ENCODE data around the gene SERPINA1.
"Not testable (repeated sequence)": the region's sequence is repeated elsewhere in the genome, so short reads cannot be mapped to it uniquely, and the experiment has no call there.

The SERPINA1 gene

GRCh38 chr14:94362614-94363133 is 25.7 kb downstream of the SERPINA1 start:
- no peaks in the 10 kb centered on the region for H3K4me1 ChIP-seq (ENCODE audit: control insufficient read depth, insufficient read depth, low read length, poor library complexity, severe bottlenecking)
- no peak overlapping the region for H3K4me3 ChIP-seq (ENCODE audit: insufficient read depth, low read depth, low read length, poor library complexity, severe bottlenecking)
- no peaks in the 10 kb centered on the region for H3K27me3 ChIP-seq (replicated peaks; ENCODE audit: control insufficient read depth, insufficient read depth, low read length, poor library complexity, severe bottlenecking)
- H3K9me3 ChIP-seq (ENCODE audit: control insufficient read depth, low read length), result no peaks in the 10 kb centered on the region
- DNase-seq, result no peak
- H3K27ac ChIP-seq (ENCODE audit: insufficient read depth, low read length, poor library complexity, severe bottlenecking), result no peak overlapping the region
- no peaks in the 10 kb centered on the region for H3K36me3 ChIP-seq (ENCODE audit: control insufficient read depth, insufficient read depth, low read length)

- Histone ChIP-seq H3K36me3 (ENCODE audit: control insufficient read depth, insufficient read depth, low read length) (no peaks in the 10 kb centered on the region), H3K4me3 (ENCODE audit: insufficient read depth, low read depth, low read length, poor library complexity, severe bottlenecking) (no peak overlapping the region)
- no peak for DNase-seq
Measured at GRCh38 chr14:94361682-94362081, 26.7 kb downstream of the SERPINA1 start.

GRCh38 chr14:94360945-94361565 is 27.3 kb downstream of the SERPINA1 start:
- Histone ChIP-seq H3K4me1 (ENCODE audit: control insufficient read depth, insufficient read depth, low read length, poor library complexity, severe bottlenecking) (no peaks in the 10 kb centered on the region), H3K9me3 (ENCODE audit: control insufficient read depth, low read length) (no peaks in the 10 kb centered on the region), H3K36me3 (ENCODE audit: control insufficient read depth, insufficient read depth, low read length) (no peaks in the 10 kb centered on the region), H3K27me3 (replicated peaks; ENCODE audit: control insufficient read depth, insufficient read depth, low read length, poor library complexity, severe bottlenecking) (no peaks in the 10 kb centered on the region), H3K4me3 (ENCODE audit: insufficient read depth, low read depth, low read length, poor library complexity, severe bottlenecking) (no peak overlapping the region), H3K27ac (ENCODE audit: insufficient read depth, low read length, poor library complexity, severe bottlenecking) (no peak overlapping the region)
- no peak for DNase-seq

More at GRCh38 chr14:94361682-94362081, 26.7 kb downstream of the SERPINA1 start:
- H3K9me3 ChIP-seq (ENCODE audit: control insufficient read depth, low read length), result no peaks in the 10 kb centered on the region
- no peak overlapping the region for H3K27ac ChIP-seq (ENCODE audit: insufficient read depth, low read length, poor library complexity, severe bottlenecking)
- no peaks in the 10 kb centered on the region for H3K27me3 ChIP-seq (replicated peaks; ENCODE audit: control insufficient read depth, insufficient read depth, low read length, poor library complexity, severe bottlenecking)
- H3K4me1 ChIP-seq (ENCODE audit: control insufficient read depth, insufficient read depth, low read length, poor library complexity, severe bottlenecking), result no peaks in the 10 kb centered on the region

- H3K4me1 ChIP-seq (ENCODE audit: control insufficient read depth, insufficient read depth, low read length, poor library complexity, severe bottlenecking), result no peaks in the 10 kb centered on the region
- DNase-seq, result no peak
- no peak overlapping the region for H3K4me3 ChIP-seq (ENCODE audit: insufficient read depth, low read depth, low read length, poor library complexity, severe bottlenecking)
- no peaks in the 10 kb centered on the region for H3K36me3 ChIP-seq (ENCODE audit: control insufficient read depth, insufficient read depth, low read length)
- no peaks in the 10 kb centered on the region for H3K27me3 ChIP-seq (replicated peaks; ENCODE audit: control insufficient read depth, insufficient read depth, low read length, poor library complexity, severe bottlenecking)
- H3K27ac ChIP-seq (ENCODE audit: insufficient read depth, low read length, poor library complexity, severe bottlenecking), result no peak overlapping the region
- no peaks in the 10 kb centered on the region for H3K9me3 ChIP-seq (ENCODE audit: control insufficient read depth, low read length)
Measured at GRCh38 chr14:94357166-94357565, 31.2 kb downstream of the SERPINA1 start.

- no peaks in the 10 kb centered on the region for H3K27me3 ChIP-seq (replicated peaks; ENCODE audit: control insufficient read depth, insufficient read depth, low read length, poor library complexity, severe bottlenecking)
- no peaks in the 10 kb centered on the region for H3K36me3 ChIP-seq (ENCODE audit: control insufficient read depth, insufficient read depth, low read length)
- no peak for DNase-seq
- no peaks in the 10 kb centered on the region for H3K4me1 ChIP-seq (ENCODE audit: control insufficient read depth, insufficient read depth, low read length, poor library complexity, severe bottlenecking)
- H3K9me3 ChIP-seq (ENCODE audit: control insufficient read depth, low read length), result no peaks in the 10 kb centered on the region
- H3K4me3 ChIP-seq (ENCODE audit: insufficient read depth, low read depth, low read length, poor library complexity, severe bottlenecking), result no peak overlapping the region
- H3K27ac ChIP-seq (ENCODE audit: insufficient read depth, low read length, poor library complexity, severe bottlenecking), result no peak overlapping the region
Measured at GRCh38 chr14:94356379-94357056, 31.9 kb downstream of the SERPINA1 start.

GRCh38 chr14:94355191-94355794 is 33.1 kb downstream of the SERPINA1 start:
- no peaks in the 10 kb centered on the region for H3K27me3 ChIP-seq (replicated peaks; ENCODE audit: control insufficient read depth, insufficient read depth, low read length, poor library complexity, severe bottlenecking)
- no peaks in the 10 kb centered on the region for H3K36me3 ChIP-seq (ENCODE audit: control insufficient read depth, insufficient read depth, low read length)
- no peaks in the 10 kb centered on the region for H3K4me1 ChIP-seq (ENCODE audit: control insufficient read depth, insufficient read depth, low read length, poor library complexity, severe bottlenecking)
- DNase-seq, result no peak
- H3K27ac ChIP-seq (ENCODE audit: insufficient read depth, low read length, poor library complexity, severe bottlenecking), result no peak overlapping the region
- H3K9me3 ChIP-seq (ENCODE audit: control insufficient read depth, low read length), result no peaks in the 10 kb centered on the region
- no peak overlapping the region for H3K4me3 ChIP-seq (ENCODE audit: insufficient read depth, low read depth, low read length, poor library complexity, severe bottlenecking)

- no peaks in the 10 kb centered on the region for H3K36me3 ChIP-seq (ENCODE audit: control insufficient read depth, insufficient read depth, low read length)
- no peak for DNase-seq
- H3K4me3 ChIP-seq (ENCODE audit: insufficient read depth, low read depth, low read length, poor library complexity, severe bottlenecking), result no peak overlapping the region
- H3K4me1 ChIP-seq (ENCODE audit: control insufficient read depth, insufficient read depth, low read length, poor library complexity, severe bottlenecking), result no peaks in the 10 kb centered on the region
- H3K27me3 ChIP-seq (replicated peaks; ENCODE audit: control insufficient read depth, insufficient read depth, low read length, poor library complexity, severe bottlenecking), result no peaks in the 10 kb centered on the region
- no peaks in the 10 kb centered on the region for H3K9me3 ChIP-seq (ENCODE audit: control insufficient read depth, low read length)
- H3K27ac ChIP-seq (ENCODE audit: insufficient read depth, low read length, poor library complexity, severe bottlenecking), result no peak overlapping the region
Measured at GRCh38 chr14:94354638-94355185, 33.7 kb downstream of the SERPINA1 start.

GRCh38 chr14:94354190-94354589 is 34.2 kb downstream of the SERPINA1 start:
- H3K4me3 ChIP-seq (ENCODE audit: insufficient read depth, low read depth, low read length, poor library complexity, severe bottlenecking); H3K27ac ChIP-seq (ENCODE audit: insufficient read depth, low read length, poor library complexity, severe bottlenecking); H3K36me3 ChIP-seq (ENCODE audit: control insufficient read depth, insufficient read depth, low read length); H3K4me1 ChIP-seq (ENCODE audit: control insufficient read depth, insufficient read depth, low read length, poor library complexity, severe bottlenecking); DNase-seq; H3K9me3 ChIP-seq (ENCODE audit: control insufficient read depth, low read length); H3K27me3 ChIP-seq (replicated peaks; ENCODE audit: control insufficient read depth, insufficient read depth, low read length, poor library complexity, severe bottlenecking): not testable (repeated sequence)

- no peak overlapping the region for H3K4me3 ChIP-seq (ENCODE audit: insufficient read depth, low read depth, low read length, poor library complexity, severe bottlenecking)
- no peak for DNase-seq
- no peaks in the 10 kb centered on the region for H3K9me3 ChIP-seq (ENCODE audit: control insufficient read depth, low read length)
- H3K27me3 ChIP-seq (replicated peaks; ENCODE audit: control insufficient read depth, insufficient read depth, low read length, poor library complexity, severe bottlenecking), result no peaks in the 10 kb centered on the region
- H3K4me1 ChIP-seq (ENCODE audit: control insufficient read depth, insufficient read depth, low read length, poor library complexity, severe bottlenecking), result peaks cover 11% of the 10 kb centered on the region
- no peaks in the 10 kb centered on the region for H3K36me3 ChIP-seq (ENCODE audit: control insufficient read depth, insufficient read depth, low read length)
- no peak overlapping the region for H3K27ac ChIP-seq (ENCODE audit: insufficient read depth, low read length, poor library complexity, severe bottlenecking)
Measured at GRCh38 chr14:94349276-94349675, 39.1 kb downstream of the SERPINA1 start.

- H3K9me3 ChIP-seq (ENCODE audit: control insufficient read depth, low read length), result no peaks in the 10 kb centered on the region
- no peak for DNase-seq
- no peaks in the 10 kb centered on the region for H3K36me3 ChIP-seq (ENCODE audit: control insufficient read depth, insufficient read depth, low read length)
Measured at GRCh38 chr14:94348836-94349235, 39.6 kb downstream of the SERPINA1 start.

More at GRCh38 chr14:94348836-94349235, 39.6 kb downstream of the SERPINA1 start:
- Histone ChIP-seq H3K27ac (ENCODE audit: insufficient read depth, low read length, poor library complexity, severe bottlenecking) (no peak overlapping the region), H3K4me3 (ENCODE audit: insufficient read depth, low read depth, low read length, poor library complexity, severe bottlenecking) (no peak overlapping the region), H3K4me1 (ENCODE audit: control insufficient read depth, insufficient read depth, low read length, poor library complexity, severe bottlenecking) (peaks cover 11% of the 10 kb centered on the region), H3K27me3 (replicated peaks; ENCODE audit: control insufficient read depth, insufficient read depth, low read length, poor library complexity, severe bottlenecking) (no peaks in the 10 kb centered on the region)
